ENCODE results near the gene AAGAB. TPM values are rescaled to one million over a fixed set of nuclear protein-coding genes. Genes with fewer than 3 reads are reported as not detected.
A peak's percentile ranks its signal among the peaks of the same experiment; 100 is the strongest.

AAGAB gene
- total RNA-seq, 1 experiment from 2014 or later = 40.1 TPM

GRCh38 chr15:67210555-67211168 is 43.8 kb downstream of the AAGAB start:
- H3K27me3 Mint-ChIP-seq (ENCODE audit: low read depth) = no peaks in the 10 kb centered on the region
- no peak overlapping the region for H2BK20ac ChIP-seq (ENCODE audit: low read depth, low read length, poor library complexity, severe bottlenecking)
- H3K4me3 Mint-ChIP-seq = no peak overlapping the region
- peak overlapping the region in 2 of 3 experiments; percentile 2 to 4; a peak in 4 of 7 replicates for H3K27ac Mint-ChIP-seq
- H2AFZ ChIP-seq (ENCODE audit: low read length) = no peak overlapping the region
- no peaks in the 10 kb centered on the region for H3K27me3 ChIP-seq (ENCODE audit: insufficient read depth, low read length)
- H4K5ac ChIP-seq (ENCODE audit: insufficient read length, low read depth, low read length) = no peak overlapping the region
- H4K20me1 ChIP-seq (ENCODE audit: control insufficient read depth, insufficient read depth, insufficient read length) = no peaks in the 10 kb centered on the region
- H3K4me1 Mint-ChIP-seq = no peaks in the 10 kb centered on the region
- H3K56ac ChIP-seq (ENCODE audit: insufficient read length, low read depth, low read length) = no peak overlapping the region
- no peaks in the 10 kb centered on the region for H3K9me3 Mint-ChIP-seq
- no peak overlapping the region for H3K18ac ChIP-seq (ENCODE audit: insufficient read length, low read depth, low read length)
- H2BK15ac ChIP-seq (ENCODE audit: low read depth, low read length) = no peak overlapping the region
- no peak overlapping the region for H2BK12ac ChIP-seq (ENCODE audit: insufficient read length, low read depth, low read length)
- H3K27ac ChIP-seq (ENCODE audit: insufficient read length, low read depth, low read length) = no peak overlapping the region
- no peak overlapping the region for H3K14ac ChIP-seq (ENCODE audit: insufficient read depth, low read length)
- no peak overlapping the region for H2BK120ac ChIP-seq (ENCODE audit: low read depth, low read length, poor library complexity, severe bottlenecking)
- no peak overlapping the region for H3K23ac ChIP-seq (ENCODE audit: insufficient read length, low read depth, low read length)
- no peaks in the 10 kb centered on the region for H3K79me1 ChIP-seq (ENCODE audit: insufficient read depth, low read depth, low read length, poor library complexity, severe bottlenecking)
- H3K9ac ChIP-seq (ENCODE audit: extremely low read depth, insufficient read length, low read length) = no peak overlapping the region
- no peaks in the 10 kb centered on the region for H3K9me3 ChIP-seq (ENCODE audit: control insufficient read depth, low read depth, low read length)
- no peaks in the 10 kb centered on the region for H3K79me2 ChIP-seq (ENCODE audit: insufficient read depth, low read length)
- H3K4me1 ChIP-seq (ENCODE audit: insufficient read depth, low read length) = no peaks in the 10 kb centered on the region
- H3K4ac ChIP-seq (ENCODE audit: low read depth, low read length) = no peak overlapping the region
- H3T11ph ChIP-seq (ENCODE audit: low read length) = no peak overlapping the region
- 100% methylated on average over 1 of the region's 5 CpGs for WGBS (ENCODE audit: extremely low coverage, insufficient read length, low lambda C conversion rate)
- H2BK5ac ChIP-seq (ENCODE audit: insufficient read length, low read length) = no peak overlapping the region
- H2AK5ac ChIP-seq (ENCODE audit: insufficient read length, low read length) = no peak overlapping the region
- no peaks in the 10 kb centered on the region for H3K23me2 ChIP-seq (ENCODE audit: insufficient read length, low read depth, low read length, poor library complexity, severe bottlenecking)
- no peak overlapping the region for H4K8ac ChIP-seq (replicated peaks; ENCODE audit: insufficient read length, low read depth, low read length)
- no peak overlapping the region for H3K4me2 ChIP-seq (ENCODE audit: insufficient read depth, insufficient read length, low read length)
- no peak overlapping the region for H4K91ac ChIP-seq (ENCODE audit: insufficient read length, low read depth, low read length)
- peaks cover 1 to 16% (median 6%) of the 10 kb centered on the region in 3 experiments; a peak in 3 of 7 replicates for H3K36me3 Mint-ChIP-seq (ENCODE audit: insufficient read depth in 1 of 3, low read depth in 3 of 3)
- no peak for DNase-seq
- TF ChIP-seq, protein P1, sequence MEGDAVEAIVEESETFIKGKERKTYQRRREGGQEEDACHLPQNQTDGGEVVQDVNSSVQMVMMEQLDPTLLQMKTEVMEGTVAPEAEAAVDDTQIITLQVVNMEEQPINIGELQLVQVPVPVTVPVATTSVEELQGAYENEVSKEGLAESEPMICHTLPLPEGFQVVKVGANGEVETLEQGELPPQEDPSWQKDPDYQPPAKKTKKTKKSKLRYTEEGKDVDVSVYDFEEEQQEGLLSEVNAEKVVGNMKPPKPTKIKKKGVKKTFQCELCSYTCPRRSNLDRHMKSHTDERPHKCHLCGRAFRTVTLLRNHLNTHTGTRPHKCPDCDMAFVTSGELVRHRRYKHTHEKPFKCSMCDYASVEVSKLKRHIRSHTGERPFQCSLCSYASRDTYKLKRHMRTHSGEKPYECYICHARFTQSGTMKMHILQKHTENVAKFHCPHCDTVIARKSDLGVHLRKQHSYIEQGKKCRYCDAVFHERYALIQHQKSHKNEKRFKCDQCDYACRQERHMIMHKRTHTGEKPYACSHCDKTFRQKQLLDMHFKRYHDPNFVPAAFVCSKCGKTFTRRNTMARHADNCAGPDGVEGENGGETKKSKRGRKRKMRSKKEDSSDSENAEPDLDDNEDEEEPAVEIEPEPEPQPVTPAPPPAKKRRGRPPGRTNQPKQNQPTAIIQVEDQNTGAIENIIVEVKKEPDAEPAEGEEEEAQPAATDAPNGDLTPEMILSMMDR (conservative IDR thresholded peaks at IDR 0.05) = no peak
